PC-3 (cell line): ENCODE measurements around the gene CBFA2T3.

Experiments used
- EZH2 ChIP-seq: fragments of 300-600 bp; sonication (generic); IDR thresholded peaks from one replicate; pipeline ENCODE4 v1.6.1; 2017; ENCODE audit warnings: antibody characterized with exemption, mild to moderate bottlenecking, low read length; ENCODE audit not compliant: unreplicated experiment
- EZH2phosphoT487 ChIP-seq: fragments of 300-600 bp; sonication (generic); IDR thresholded peaks from 2 replicates; pipeline ENCODE4 v1.6.1; 2018; ENCODE audit warnings: mild to moderate bottlenecking, antibody characterized with exemption, low read length, borderline replicate concordance
- TF ChIP-seq, protein P1 (sequence below): fragments of 300-600 bp; sonication (generic); conservative IDR thresholded peaks from 2 replicates; pipeline ENCODE4 v1.5.1; 2017; ENCODE audit warnings: antibody characterized with exemption, low read depth, mild to moderate bottlenecking, low read length

DNA sequence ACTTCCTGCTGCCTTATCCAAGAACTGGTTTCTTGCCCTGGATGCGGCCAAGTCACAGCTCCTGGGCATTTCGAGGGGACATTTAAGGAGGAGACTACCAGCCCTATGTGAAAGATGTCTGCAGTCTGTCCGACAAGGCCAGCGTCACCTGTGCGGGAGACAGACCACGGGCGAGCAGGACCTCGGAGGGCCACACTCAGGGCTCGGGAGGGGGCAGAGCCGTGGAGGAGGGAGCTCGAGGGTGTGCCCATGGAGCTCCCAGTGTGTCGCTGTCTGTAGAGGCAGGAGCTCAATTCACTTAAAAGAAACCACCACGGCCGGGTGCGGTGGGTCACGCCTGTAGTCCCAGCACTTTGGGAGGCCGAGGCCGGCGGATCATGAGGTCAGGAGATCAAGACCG lies 33.3 kb downstream of the CBFA2T3 start:
- TF ChIP-seq, protein P1, sequence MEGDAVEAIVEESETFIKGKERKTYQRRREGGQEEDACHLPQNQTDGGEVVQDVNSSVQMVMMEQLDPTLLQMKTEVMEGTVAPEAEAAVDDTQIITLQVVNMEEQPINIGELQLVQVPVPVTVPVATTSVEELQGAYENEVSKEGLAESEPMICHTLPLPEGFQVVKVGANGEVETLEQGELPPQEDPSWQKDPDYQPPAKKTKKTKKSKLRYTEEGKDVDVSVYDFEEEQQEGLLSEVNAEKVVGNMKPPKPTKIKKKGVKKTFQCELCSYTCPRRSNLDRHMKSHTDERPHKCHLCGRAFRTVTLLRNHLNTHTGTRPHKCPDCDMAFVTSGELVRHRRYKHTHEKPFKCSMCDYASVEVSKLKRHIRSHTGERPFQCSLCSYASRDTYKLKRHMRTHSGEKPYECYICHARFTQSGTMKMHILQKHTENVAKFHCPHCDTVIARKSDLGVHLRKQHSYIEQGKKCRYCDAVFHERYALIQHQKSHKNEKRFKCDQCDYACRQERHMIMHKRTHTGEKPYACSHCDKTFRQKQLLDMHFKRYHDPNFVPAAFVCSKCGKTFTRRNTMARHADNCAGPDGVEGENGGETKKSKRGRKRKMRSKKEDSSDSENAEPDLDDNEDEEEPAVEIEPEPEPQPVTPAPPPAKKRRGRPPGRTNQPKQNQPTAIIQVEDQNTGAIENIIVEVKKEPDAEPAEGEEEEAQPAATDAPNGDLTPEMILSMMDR: no peak
- TF ChIP-seq EZH2 (no peak), EZH2phosphoT487 (no peak)
